CD4-positive, alpha-beta memory T cell (primary cell): ENCODE data around the gene SPDYC. TPM values are rescaled to one million over a fixed set of nuclear protein-coding genes. Genes with fewer than 3 reads are reported as not detected.
"Not testable (repeated sequence)": the region's sequence is repeated elsewhere in the genome, so short reads cannot be mapped to it uniquely, and the experiment has no call there.

Experiments
- CTCF ChIA-PET: fragments of 350-600 bp; sonication (Branson Sonifier 250); formaldehyde crosslinking; loops from one replicate; lab custom pipeline; 2021; ENCODE audit warnings: inconsistent platforms; ENCODE audit not compliant: partially characterized antibody; lab: Charles Lee
- POLR2A ChIA-PET: fragments of 350-600 bp; sonication (Branson Sonifier 250); formaldehyde crosslinking; loops from one replicate; lab custom pipeline; 2021; ENCODE audit not compliant: partially characterized antibody; lab: Charles Lee
- DNase-seq, 5 donors: peaks; one replicate each; pipeline versions ENCODE4 v3.0.0 to v3.0.0-alpha.2; 2020 to 2022; ENCODE audit warnings: mixed read lengths in 1 of 5
- H3K27ac ChIP-seq: one replicate; pipeline ENCODE4 v1.7.0; 2013; ENCODE audit warnings: low read depth, low read length
- H3K27me3 ChIP-seq: 2 replicates; pipeline ENCODE4 v1.7.0; 2013; ENCODE audit warnings: mild to moderate bottlenecking, low read length, moderate library complexity; ENCODE audit not compliant: insufficient read depth
- H3K36me3 ChIP-seq: 2 replicates; pipeline ENCODE4 v1.7.0; 2013; ENCODE audit warnings: mild to moderate bottlenecking, low read length, moderate library complexity; ENCODE audit not compliant: insufficient read depth
- H3K4me1 ChIP-seq: 2 replicates; pipeline ENCODE4 v1.7.0; 2013; ENCODE audit warnings: mild to moderate bottlenecking, low read length, moderate library complexity; ENCODE audit not compliant: insufficient read depth
- H3K4me3 ChIP-seq, 2 donors: one replicate each; pipeline ENCODE4 v1.7.0; 2013; ENCODE audit warnings: low read length in 2 of 2, mild to moderate bottlenecking in 1 of 2
- H3K9me3 ChIP-seq, 2 donors: one replicate each; pipeline ENCODE4 v1.7.0; 2013; ENCODE audit warnings: low read length in 2 of 2, control low read depth in 1 of 2; ENCODE audit not compliant: control insufficient read depth in 1 of 2
- H3K27ac Mint-ChIP-seq, 7 donors: one replicate each; pipeline ENCODE4 v1.8.0; 2020 to 2021; ENCODE audit warnings: mixed read lengths in 7 of 7, mild to moderate bottlenecking in 6 of 7, inconsistent platforms in 3 of 7, moderate library complexity in 3 of 7
- H3K27me3 Mint-ChIP-seq, 2 donors: one replicate each; pipeline ENCODE4 v1.8.0; 2020 to 2021; ENCODE audit warnings: mixed read lengths in 2 of 2
- H3K36me3 Mint-ChIP-seq, 2 donors: one replicate each; pipeline ENCODE4 v1.8.0; 2020 to 2021; ENCODE audit warnings: mixed read lengths in 2 of 2, inconsistent platforms in 1 of 2, mild to moderate bottlenecking in 1 of 2
- H3K4me1 Mint-ChIP-seq, 4 donors: one replicate each; pipeline ENCODE4 v1.8.0; 2020 to 2021; ENCODE audit warnings: mixed read lengths in 4 of 4, mild to moderate bottlenecking in 1 of 4
- H3K4me3 Mint-ChIP-seq, 8 donors: one replicate each; pipeline ENCODE4 v1.8.0; 2020 to 2021; ENCODE audit warnings: mixed read lengths in 8 of 8, mild to moderate bottlenecking in 7 of 8, moderate library complexity in 6 of 8, inconsistent platforms in 3 of 8
- H3K9me3 Mint-ChIP-seq, 8 donors: one replicate each; pipeline ENCODE4 v1.8.0; 2020 to 2021; ENCODE audit warnings: mixed read lengths in 8 of 8, mild to moderate bottlenecking in 5 of 8, inconsistent platforms in 3 of 8, moderate library complexity in 1 of 8
- intact Hi-C: fragments of 100-400 bp; cut with micrococcal nuclease; formaldehyde crosslinking; loops from one replicate; pipeline ENCODE4 v1.15.1; 2023
- polyA plus RNA-seq, 2 donors: library from polyadenylated mRNA; unstranded; fragments of 300-500 nt; fragmentation: Illumina TruSeq; gene quantifications; one replicate each; pipeline ENCODE4 v1.2.3, GENCODE V29; 2021
- total RNA-seq, 2 experiments: library from RNA; stranded (reverse); gene quantifications; one replicate each; pipeline ENCODE4 v1.2.3, GENCODE V29; 2021

SPDYC gene
- total and polyA plus RNA-seq, 4 experiments from 2014 or later: not detected

DNA sequence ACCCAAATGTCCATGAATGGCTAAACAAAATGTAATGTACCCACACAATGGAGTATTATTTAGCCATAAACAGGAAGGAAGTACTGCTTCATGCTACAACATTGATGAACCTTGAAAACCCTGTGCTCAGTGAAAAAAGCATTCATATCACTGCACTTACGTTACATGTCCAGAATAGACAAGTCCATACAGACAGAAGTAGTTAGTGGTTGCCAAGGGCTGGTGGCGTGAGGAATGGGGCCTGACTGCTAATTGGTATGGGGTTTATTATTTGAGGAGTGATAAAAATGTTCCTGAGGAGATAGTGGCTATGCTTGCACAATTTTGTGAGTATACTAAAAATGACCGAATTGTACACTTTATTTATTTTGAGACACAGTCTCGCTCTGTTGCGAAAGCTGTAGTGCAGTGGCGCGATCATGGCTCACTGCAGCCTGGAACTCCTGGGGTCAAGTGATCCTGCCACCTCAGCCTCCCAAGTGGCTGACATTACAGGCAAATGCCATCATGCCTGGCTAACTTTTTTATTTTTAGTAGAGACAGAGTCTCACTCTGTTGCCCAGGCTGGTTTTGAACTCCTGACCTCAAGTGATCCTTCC, 28.0 kb upstream of the SPDYC start:
- H3K27me3 Mint-ChIP-seq: peaks cover 3 to 4% of the 10 kb centered on the region in 2 donors
- ChIA-PET CTCF (interaction anchor here (1.4 kb wide), 1 partner anchor 33 kb away, joined by 3 read pairs; no protein-coding TSS in a partner anchor), POLR2A (no interaction called here)
- H3K36me3 Mint-ChIP-seq: no peaks in the 10 kb centered on the region
- DNase-seq: no peak
- no peak overlapping the region for H3K27ac ChIP-seq
- H3K36me3 ChIP-seq: no peaks in the 10 kb centered on the region
- intact Hi-C loops: no loop called here
- H3K9me3 Mint-ChIP-seq: no peaks in the 10 kb centered on the region
- H3K9me3 ChIP-seq: no peaks in the 10 kb centered on the region
- no peaks in the 10 kb centered on the region for H3K4me1 ChIP-seq
- no peaks in the 10 kb centered on the region for H3K27me3 ChIP-seq
- no peak overlapping the region for H3K4me3 Mint-ChIP-seq
- peaks cover 0 to 6% (median 4%) of the 10 kb centered on the region in 4 donors for H3K4me1 Mint-ChIP-seq
- no peak overlapping the region for H3K27ac Mint-ChIP-seq
- H3K4me3 ChIP-seq: no peak overlapping the region

DNA sequence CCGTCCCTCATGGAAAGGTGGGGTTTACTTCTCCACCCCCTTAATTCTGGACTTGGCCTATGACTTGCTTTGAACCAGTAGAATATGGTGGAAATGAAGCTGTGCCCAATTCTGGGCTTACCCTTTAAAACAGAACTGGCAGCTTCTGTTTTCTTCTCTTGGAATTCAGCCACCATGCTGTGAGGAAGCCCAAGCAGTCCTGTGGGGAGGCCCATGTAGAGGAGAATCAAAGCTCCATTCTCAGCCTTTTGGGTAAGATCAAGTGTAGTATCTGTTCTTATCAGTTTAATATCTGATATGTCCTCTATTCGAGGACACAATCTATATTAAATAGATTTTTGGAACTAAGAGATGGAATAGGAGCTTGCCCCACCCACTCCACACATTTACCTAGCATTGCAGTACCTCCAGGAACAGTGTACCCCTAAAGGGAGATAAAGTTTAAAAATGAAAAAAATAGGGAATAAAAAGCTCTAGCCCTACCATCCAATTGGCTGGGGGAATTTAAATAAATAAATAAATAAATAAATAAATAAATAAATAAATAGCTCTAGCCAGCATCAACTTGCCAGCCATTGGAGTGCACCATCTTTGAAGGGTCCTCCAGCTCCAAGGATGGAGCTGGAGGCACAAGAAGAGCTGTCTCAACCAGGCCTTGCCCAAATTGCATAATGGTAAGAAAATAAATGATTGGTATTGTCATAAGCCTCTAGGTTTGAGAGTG, 22.5 kb upstream of the SPDYC start:
- no peaks in the 10 kb centered on the region for H3K9me3 ChIP-seq
- intact Hi-C loops: no loop called here
- no peaks in the 10 kb centered on the region for H3K36me3 ChIP-seq
- no peak overlapping the region for H3K4me3 ChIP-seq
- no peak for DNase-seq
- Mint-ChIP-seq H3K9me3 (peaks cover 0 to 4% (median 0%) of the 10 kb centered on the region in 8 donors), H3K36me3 (no peaks in the 10 kb centered on the region), H3K4me3 (no peak overlapping the region), H3K27me3 (peaks cover 1 to 2% of the 10 kb centered on the region in 2 donors), H3K4me1 (peaks cover 0 to 4% (median 1%) of the 10 kb centered on the region in 4 donors), H3K27ac (no peak overlapping the region)
- ChIA-PET POLR2A (interaction anchor here (0.9 kb wide), 1 partner anchor 13 kb away, joined by 6 read pairs; the partner anchor contains the start of gene SYVN1), CTCF (no interaction called here)
- H3K27ac ChIP-seq: no peak overlapping the region
- no peaks in the 10 kb centered on the region for H3K27me3 ChIP-seq
- H3K4me1 ChIP-seq: no peaks in the 10 kb centered on the region

DNA sequence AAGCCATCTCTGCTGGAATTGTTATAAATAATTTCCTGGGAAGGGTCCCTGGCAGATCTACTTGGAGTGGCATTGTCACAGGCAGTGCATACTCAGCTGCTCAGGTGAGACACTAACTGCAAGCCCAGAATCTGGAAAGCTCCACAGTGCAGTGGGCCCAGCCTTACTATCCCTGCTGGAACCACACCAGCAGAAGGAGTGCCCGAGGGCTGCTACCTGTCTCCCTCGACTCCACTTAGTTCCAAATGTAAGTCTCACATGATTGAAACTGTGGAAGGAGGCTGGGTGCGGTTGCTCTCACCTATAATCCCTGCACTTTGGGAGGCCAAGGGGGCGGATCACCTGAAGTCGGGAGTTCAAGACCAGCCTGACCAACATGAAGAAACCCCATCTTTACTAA, 21.4 kb upstream of the SPDYC start:
- no peak for DNase-seq
- Mint-ChIP-seq H3K27ac (no peak overlapping the region), H3K4me1 (peaks cover 0 to 4% (median 1%) of the 10 kb centered on the region in 4 donors), H3K9me3 (peaks cover 0 to 4% (median 0%) of the 10 kb centered on the region in 8 donors), H3K36me3 (no peaks in the 10 kb centered on the region), H3K4me3 (no peak overlapping the region), H3K27me3 (peaks cover 0 to 2% of the 10 kb centered on the region in 2 donors)
- CTCF ChIA-PET: interaction anchor here (0.7 kb wide), 1 partner anchor 73 kb away, joined by 3 read pairs; no protein-coding TSS in a partner anchor
- Histone ChIP-seq H3K36me3 (no peaks in the 10 kb centered on the region), H3K4me1 (no peaks in the 10 kb centered on the region), H3K9me3 (no peaks in the 10 kb centered on the region), H3K27me3 (no peaks in the 10 kb centered on the region), H3K27ac (no peak overlapping the region), H3K4me3 (no peak overlapping the region)
- intact Hi-C loops: no loop called here
- POLR2A ChIA-PET: no interaction called here

DNA sequence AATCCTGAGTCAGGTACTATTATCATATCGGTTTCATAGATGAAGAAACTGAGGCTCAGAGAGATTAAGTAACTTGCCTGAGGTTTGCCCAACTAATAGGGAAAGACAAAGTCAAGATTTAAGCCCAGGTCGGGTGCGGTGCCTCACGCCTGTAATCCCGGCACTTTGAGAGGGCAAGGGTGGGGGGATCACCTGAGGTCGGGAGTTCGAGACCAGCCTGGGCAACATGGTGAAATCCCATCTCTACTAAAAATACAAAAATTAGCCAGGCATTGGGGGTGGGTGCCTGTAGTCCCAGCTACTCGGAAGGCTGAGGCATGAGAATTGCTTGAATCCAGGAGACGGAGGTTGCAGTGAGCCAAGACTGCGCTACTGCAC, 19.9 kb upstream of the SPDYC start:
- intact Hi-C loops, POLR2A ChIA-PET: not testable (repeated sequence)

DNA sequence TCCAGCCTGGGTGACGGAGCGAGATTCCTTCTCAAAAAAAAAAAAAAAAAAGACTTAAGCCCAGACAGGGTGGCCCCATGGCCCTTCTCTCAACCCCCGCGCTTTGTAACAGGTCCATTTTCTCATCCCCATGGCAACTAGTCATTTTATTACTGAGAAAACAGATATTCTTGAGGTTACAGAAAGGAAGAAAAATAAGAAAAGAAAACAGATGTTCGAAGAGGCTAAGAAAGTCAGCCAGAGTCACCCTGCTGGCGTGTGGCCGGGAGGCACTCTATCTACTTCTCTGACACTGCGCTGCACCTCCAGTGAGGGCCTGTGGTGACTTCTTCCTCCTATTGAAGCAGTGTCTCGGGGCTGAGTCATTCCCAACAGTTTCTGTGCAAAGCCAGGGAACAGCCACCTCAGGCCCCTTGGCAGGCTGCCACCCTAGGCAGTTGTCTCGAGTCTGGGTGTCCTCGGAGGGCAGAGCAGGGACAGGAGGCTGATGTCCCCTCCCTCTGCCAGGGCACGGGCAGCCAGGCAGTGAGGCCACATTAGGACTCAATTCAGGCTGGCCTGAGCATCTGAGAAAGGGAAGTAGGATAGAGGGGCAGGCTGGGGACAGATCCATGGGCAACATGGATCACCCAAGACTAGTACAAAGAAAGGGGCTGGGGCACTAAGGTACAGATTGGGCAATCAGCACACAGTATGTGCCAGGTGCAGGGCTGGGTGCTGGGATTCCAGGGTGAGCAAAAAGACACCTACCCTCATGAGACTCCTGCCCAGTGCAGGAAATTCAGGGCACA, 19.3 kb upstream of the SPDYC start:
- Histone ChIP-seq H3K4me1 (no peaks in the 10 kb centered on the region), H3K4me3 (no peak overlapping the region), H3K27me3 (no peaks in the 10 kb centered on the region), H3K36me3 (no peaks in the 10 kb centered on the region), H3K27ac (no peak overlapping the region), H3K9me3 (no peaks in the 10 kb centered on the region)
- intact Hi-C loops: no loop called here
- peaks cover 0 to 4% (median 1%) of the 10 kb centered on the region in 4 donors for H3K4me1 Mint-ChIP-seq
- no peaks in the 10 kb centered on the region for H3K27me3 Mint-ChIP-seq
- CTCF ChIA-PET: no interaction called here
- no peak overlapping the region for H3K4me3 Mint-ChIP-seq
- no peak for DNase-seq
- H3K9me3 Mint-ChIP-seq: peaks cover 0 to 4% (median 0%) of the 10 kb centered on the region in 8 donors
- no peaks in the 10 kb centered on the region for H3K36me3 Mint-ChIP-seq
- peak overlapping the region in 2 of 7 donors; percentile 10 to 65 for H3K27ac Mint-ChIP-seq
- POLR2A ChIA-PET: no interaction called here

More for the DNA sequence above, 19.9 kb upstream of the SPDYC start:
- DNase-seq, H3K27ac ChIP-seq, H3K4me1 ChIP-seq, H3K27ac Mint-ChIP-seq, H3K9me3 Mint-ChIP-seq, H3K27me3 ChIP-seq, H3K27me3 Mint-ChIP-seq, H3K36me3 ChIP-seq, CTCF ChIA-PET, H3K4me1 Mint-ChIP-seq, H3K36me3 Mint-ChIP-seq, H3K9me3 ChIP-seq, H3K4me3 ChIP-seq, H3K4me3 Mint-ChIP-seq: not testable (repeated sequence)

DNA sequence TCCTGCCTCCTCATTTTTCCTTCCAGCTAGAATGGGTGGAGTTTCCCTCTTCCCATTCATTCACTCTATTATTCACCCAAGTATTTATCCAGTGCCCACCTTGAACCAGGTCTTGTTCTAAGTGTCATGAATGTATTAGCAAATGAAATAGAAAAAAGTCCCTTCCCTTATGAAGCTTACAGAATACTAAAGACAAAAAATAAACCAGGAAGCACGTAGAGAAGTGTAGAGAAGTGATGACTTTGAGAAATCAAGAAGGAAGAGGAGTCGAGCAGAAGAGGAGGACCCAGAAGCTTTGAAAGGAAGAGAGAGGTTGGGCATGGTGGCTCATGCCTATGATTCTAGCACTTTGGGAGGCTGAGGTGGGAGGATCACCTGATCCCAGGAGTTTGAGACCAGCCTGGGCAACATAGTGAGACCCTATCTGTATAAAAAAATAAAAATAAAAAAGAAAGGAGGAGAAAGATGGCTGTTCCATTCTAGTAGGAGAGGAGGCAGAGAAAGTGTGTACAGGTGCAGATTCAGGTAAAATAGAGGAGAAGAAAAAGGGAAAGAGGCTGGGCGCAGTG, 18.6 kb upstream of the SPDYC start:
- CTCF ChIA-PET: no interaction called here
- Mint-ChIP-seq H3K9me3 (peaks cover 0 to 4% (median 0%) of the 10 kb centered on the region in 8 donors), H3K4me1 (peaks cover 0 to 4% (median 1%) of the 10 kb centered on the region in 4 donors), H3K4me3 (no peak overlapping the region), H3K27ac (peak overlapping the region in 1 of 7 donors; percentile 4), H3K36me3 (no peaks in the 10 kb centered on the region), H3K27me3 (no peaks in the 10 kb centered on the region)
- H3K9me3 ChIP-seq: no peaks in the 10 kb centered on the region
- no peak overlapping the region for H3K27ac ChIP-seq
- POLR2A ChIA-PET: no interaction called here
- no peak for DNase-seq
- intact Hi-C loops: no loop called here
- no peaks in the 10 kb centered on the region for H3K4me1 ChIP-seq
- H3K4me3 ChIP-seq: no peak overlapping the region
- H3K36me3 ChIP-seq: no peaks in the 10 kb centered on the region
- H3K27me3 ChIP-seq: no peaks in the 10 kb centered on the region

DNA sequence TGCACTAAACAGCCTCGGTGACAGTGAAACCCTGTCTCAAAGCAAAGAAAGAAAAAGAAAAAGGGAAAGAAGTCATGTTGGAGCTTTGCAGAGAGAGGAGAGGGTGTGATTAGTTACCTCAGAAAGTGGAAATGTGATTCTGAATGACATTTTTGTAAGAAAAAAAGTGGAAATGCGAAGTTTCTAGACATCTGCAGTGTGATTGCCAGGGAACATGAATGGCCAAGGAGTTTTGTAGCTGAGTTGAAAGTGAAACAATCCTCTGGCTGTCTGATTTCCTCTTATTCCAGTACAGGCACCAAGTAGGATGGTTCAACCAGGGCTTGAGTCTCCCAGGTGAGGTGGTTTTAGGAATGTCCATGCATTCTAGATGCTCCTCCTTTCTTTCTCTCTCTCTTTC, 17.9 kb upstream of the SPDYC start:
- Mint-ChIP-seq H3K36me3 (no peaks in the 10 kb centered on the region), H3K4me3 (no peak overlapping the region), H3K27ac (peak overlapping the region in 1 of 7 donors; percentile 69), H3K4me1 (peaks cover 0 to 4% (median 1%) of the 10 kb centered on the region in 4 donors), H3K27me3 (no peaks in the 10 kb centered on the region), H3K9me3 (peaks cover 0 to 4% (median 0%) of the 10 kb centered on the region in 8 donors)
- no peaks in the 10 kb centered on the region for H3K4me1 ChIP-seq
- intact Hi-C loops: no loop called here
- no peak overlapping the region for H3K27ac ChIP-seq
- no peak overlapping the region for H3K4me3 ChIP-seq
- ChIA-PET POLR2A (no interaction called here), CTCF (no interaction called here)
- H3K27me3 ChIP-seq: no peaks in the 10 kb centered on the region
- no peak for DNase-seq
- H3K9me3 ChIP-seq: no peaks in the 10 kb centered on the region
- no peaks in the 10 kb centered on the region for H3K36me3 ChIP-seq
